Measurements from ENCODE around the gene LCORL. TPM values are rescaled to one million over a fixed set of nuclear protein-coding genes. Genes with fewer than 3 reads are reported as not detected.

The LCORL gene
- total and polyA plus RNA-seq, 9 donors, result 4.5 to 21.8 (median 16.6) TPM

- intact Hi-C loops (cut with DNase I), result no loop called here
- Histone ChIP-seq H3K9me3 (no peaks in the 10 kb centered on the region), H3K27me3 (no peaks in the 10 kb centered on the region), H3K27ac (peak overlapping the region; percentile 14 to 22), H3K36me3 (no peaks in the 10 kb centered on the region), H3K4me1 (ENCODE audit: insufficient read depth) (peaks cover 1% of the 10 kb centered on the region), H3K4me3 (no peak overlapping the region)
- no peak for DNase-seq
- 30 to 46% (median 38%) methylated on average over 2 of the region's 2 CpGs for WGBS, 3 donors
- TF ChIP-seq CTCF (IDR thresholded peaks at IDR 0.05), result no peak
- TF ChIP-seq EP300 (IDR thresholded peaks at IDR 0.05), result no peak
- TF ChIP-seq POLR2A (IDR thresholded peaks at IDR 0.05), result no peak
Observed at GRCh38 chr4:18034099-18034498, 12.5 kb upstream of the LCORL start.

- Histone ChIP-seq H3K4me1 (ENCODE audit: insufficient read depth) (peaks cover 1% of the 10 kb centered on the region), H3K27ac (peak overlapping the region; percentile 14 to 22), H3K36me3 (no peaks in the 10 kb centered on the region), H3K27me3 (no peaks in the 10 kb centered on the region), H3K9me3 (no peaks in the 10 kb centered on the region), H3K4me3 (no peak overlapping the region)
- intact Hi-C loops (cut with DNase I), result no loop called here
- 13 to 26% (median 23%) methylated on average over 2 of the region's 2 CpGs for whole genome bisulfite sequencing, 3 donors
- TF ChIP-seq POLR2A (IDR thresholded peaks at IDR 0.05) (no peak), CTCF (IDR thresholded peaks at IDR 0.05) (no peak), EP300 (IDR thresholded peaks at IDR 0.05) (no peak)
- no peak for DNase-seq
Observed at GRCh38 chr4:18033111-18034085, 11.8 kb upstream of the LCORL start.

DNA sequence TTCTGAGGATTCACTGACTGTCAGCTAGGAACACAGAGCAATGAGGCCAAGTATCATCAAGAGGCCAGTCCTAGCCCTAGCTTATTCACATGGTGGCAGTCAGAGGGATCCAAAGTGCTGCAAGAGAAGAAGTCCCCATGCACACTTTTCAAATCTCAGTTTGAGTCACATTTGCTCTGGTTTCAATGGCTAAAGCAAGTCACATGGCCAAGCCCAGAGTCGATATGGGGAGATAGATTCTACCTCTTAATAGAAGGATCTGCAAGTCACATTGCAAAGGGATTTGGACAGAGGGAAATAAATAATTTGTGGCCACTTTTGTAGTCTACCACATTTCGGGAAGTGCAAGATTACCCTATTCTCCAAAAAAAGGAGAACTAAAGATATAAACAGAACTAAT, 3.7 kb upstream of the LCORL start:
- no peak overlapping the region for H3K27ac ChIP-seq
- intact Hi-C loops (cut with DNase I), result no loop called here
- 88 to 95% (median 90%) methylated on average over 2 of the region's 2 CpGs for WGBS, 3 donors

GRCh38 chr4:18022572-18023050, 1.1 kb upstream of the LCORL start:
- intact Hi-C loops (cut with DNase I), result no loop called here
- no peaks in the 10 kb centered on the region for H3K36me3 ChIP-seq
- H3K4me1 ChIP-seq (ENCODE audit: insufficient read depth), result no peaks in the 10 kb centered on the region
- no peak for DNase-seq
- H3K27me3 ChIP-seq, result no peaks in the 10 kb centered on the region
- TF ChIP-seq CTCF (IDR thresholded peaks at IDR 0.05) (no peak), EP300 (IDR thresholded peaks at IDR 0.05) (no peak), POLR2A (IDR thresholded peaks at IDR 0.05) (no peak)
- no peaks in the 10 kb centered on the region for H3K9me3 ChIP-seq
- H3K4me3 ChIP-seq, result peak overlapping the region; percentile 97
- 0 to 1% (median 0%) methylated on average over 20 of the region's 20 CpGs for WGBS, 3 donors
- peak overlapping the region in 1 of 2 donors; percentile 96 for H3K27ac ChIP-seq

More for the DNA sequence above, 3.7 kb upstream of the LCORL start:
- Histone ChIP-seq H3K36me3 (no peaks in the 10 kb centered on the region), H3K27me3 (no peaks in the 10 kb centered on the region), H3K9me3 (no peaks in the 10 kb centered on the region), H3K4me1 (ENCODE audit: insufficient read depth) (no peaks in the 10 kb centered on the region), H3K4me3 (no peak overlapping the region)
- no peak for DNase-seq
- TF ChIP-seq EP300 (IDR thresholded peaks at IDR 0.05) (no peak), POLR2A (IDR thresholded peaks at IDR 0.05) (no peak), CTCF (IDR thresholded peaks at IDR 0.05) (no peak)
